Activated naive CD4-positive, alpha-beta T cell treated with anti-CD3 and anti-CD28 coated beads, Interleukin-2, amount 50 U/mL, for 24 hours (primary cell): ENCODE results near the gene OR9Q1.

Experiments
- H3K27ac Mint-ChIP-seq: one replicate; pipeline ENCODE4 v1.8.0; 2021; ENCODE audit warnings: mild to moderate bottlenecking, mixed read lengths
- H3K27me3 Mint-ChIP-seq: one replicate; pipeline ENCODE4 v1.8.0; 2021; ENCODE audit warnings: mixed read lengths
- H3K36me3 Mint-ChIP-seq: one replicate; pipeline ENCODE4 v1.8.0; 2021; ENCODE audit warnings: mixed read lengths
- H3K4me1 Mint-ChIP-seq: one replicate; pipeline ENCODE4 v1.8.0; 2021; ENCODE audit warnings: mixed read lengths
- H3K4me3 Mint-ChIP-seq: one replicate; pipeline ENCODE4 v1.8.0; 2021; ENCODE audit warnings: mild to moderate bottlenecking, mixed read lengths
- H3K9me3 Mint-ChIP-seq: one replicate; pipeline ENCODE4 v1.8.0; 2021; ENCODE audit warnings: mixed read lengths

OR9Q1 gene

DNA sequence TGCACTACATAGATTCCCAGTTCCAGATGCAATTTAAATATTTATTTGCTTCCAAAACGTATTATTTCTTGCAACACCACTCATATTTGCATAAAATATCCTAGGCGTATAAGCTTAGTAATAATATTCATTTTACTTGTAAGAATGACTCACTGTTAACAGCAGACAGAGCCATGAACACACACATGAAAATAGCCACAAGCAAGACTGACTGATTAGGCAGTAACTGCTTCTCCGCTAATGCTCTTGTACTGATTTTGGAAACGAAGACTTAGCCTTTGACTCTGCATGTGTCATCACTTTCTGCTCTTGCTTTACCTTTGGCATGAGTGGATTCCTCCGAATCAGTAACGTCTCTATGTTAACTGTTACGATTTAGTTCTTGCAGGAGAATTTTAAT lies 199.0 kb downstream of the OR9Q1 start:
- Mint-ChIP-seq H3K9me3 (no peaks in the 10 kb centered on the region), H3K27ac (no peak overlapping the region), H3K4me1 (no peaks in the 10 kb centered on the region), H3K36me3 (no peaks in the 10 kb centered on the region), H3K27me3 (peaks cover 2% of the 10 kb centered on the region), H3K4me3 (no peak overlapping the region)

DNA sequence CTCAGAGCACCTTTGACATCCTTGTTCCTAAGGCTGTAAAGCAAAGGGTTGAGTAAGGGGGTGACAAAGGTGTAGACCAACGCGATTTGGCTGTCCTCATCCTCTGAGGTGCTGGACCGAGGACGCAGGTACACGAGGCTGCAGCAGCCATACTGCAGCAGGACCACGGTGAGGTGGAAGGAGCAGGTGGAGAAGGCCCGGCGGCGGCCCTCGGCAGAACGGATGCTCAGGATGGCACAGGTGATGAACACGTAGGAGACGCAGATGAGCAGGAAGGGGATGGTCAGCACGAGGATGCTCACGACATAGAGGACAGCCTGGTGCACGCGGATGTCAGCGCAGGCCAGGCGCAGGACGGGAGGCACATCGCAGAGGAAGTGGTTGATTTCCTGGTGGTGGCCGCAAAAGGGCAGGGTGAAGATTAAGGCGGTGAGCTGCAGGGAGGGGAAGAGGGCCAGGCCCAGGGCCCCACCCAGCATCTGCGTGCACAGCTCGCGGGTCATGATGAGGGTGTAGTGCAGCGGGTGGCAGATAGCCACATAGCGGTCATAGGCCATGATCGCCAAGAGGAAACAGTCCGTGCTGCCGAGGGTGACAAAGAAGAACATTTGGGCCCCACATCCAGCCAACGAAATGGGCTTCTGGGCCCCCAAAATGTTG lies 204.4 kb downstream of the OR9Q1 start:
- Mint-ChIP-seq H3K27me3 (peaks cover 4% of the 10 kb centered on the region), H3K4me1 (no peaks in the 10 kb centered on the region), H3K36me3 (no peaks in the 10 kb centered on the region), H3K27ac (no peak overlapping the region), H3K9me3 (no peaks in the 10 kb centered on the region), H3K4me3 (no peak overlapping the region)
